Measurements from ENCODE around the gene FAM151B. TPM values are rescaled to one million over a fixed set of nuclear protein-coding genes. Genes with fewer than 3 reads are reported as not detected.
A peak's percentile ranks its signal among the peaks of the same experiment; 100 is the strongest.

Gene FAM151B
- total RNA-seq, 1 experiment from 2014 or later = 0.72 TPM

DNA sequence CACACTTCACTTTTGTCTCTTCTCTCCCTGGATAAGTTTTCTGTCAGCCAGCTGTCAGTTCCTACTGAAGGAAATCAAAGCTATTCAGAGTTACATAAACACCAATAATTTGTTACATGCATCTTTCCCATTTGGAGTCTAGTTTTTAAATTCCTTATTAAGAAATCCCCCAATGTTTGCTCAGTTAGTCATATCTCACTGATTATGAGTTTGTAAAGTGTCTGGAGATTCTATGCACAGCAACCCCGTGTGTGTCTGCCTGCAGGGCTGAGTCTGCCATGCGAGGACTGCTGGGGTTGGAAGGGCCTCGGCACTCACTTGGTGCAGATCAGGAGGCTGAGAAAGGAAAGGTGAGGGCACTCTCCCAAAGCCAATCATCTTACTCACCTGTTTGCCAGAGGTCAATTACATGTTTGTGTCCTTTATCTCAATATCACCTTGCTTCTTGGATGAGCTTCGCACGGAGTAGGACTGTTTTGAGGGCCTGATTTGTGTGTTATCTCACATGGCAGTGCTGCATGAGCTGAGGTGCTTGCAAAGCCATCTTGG lies 78.9 kb downstream of the FAM151B start:
- Mint-ChIP-seq H3K36me3 (ENCODE audit: insufficient read depth in 1 of 3, low read depth in 3 of 3) (peaks cover 0 to 1% (median 0%) of the 10 kb centered on the region in 3 experiments; a peak in 3 of 7 replicates), H3K27me3 (ENCODE audit: low read depth) (peaks cover 82% of the 10 kb centered on the region), H3K27ac (no peak overlapping the region), H3K4me3 (peak overlapping the region in 1 of 2 experiments; percentile 3; a peak in 1 of 5 replicates), H3K9me3 (peaks cover 0 to 2% of the 10 kb centered on the region in 2 experiments; a peak in 1 of 5 replicates), H3K4me1 (peaks cover 12 to 20% of the 10 kb centered on the region in 2 experiments)
- no peaks in the 10 kb centered on the region for H3K79me1 ChIP-seq (ENCODE audit: insufficient read depth, low read depth, low read length, poor library complexity, severe bottlenecking)
- H3K27me3 ChIP-seq (ENCODE audit: insufficient read depth, low read length) = peaks cover 9% of the 10 kb centered on the region; the same call in 1 of the 2 replicates
- H2AK5ac ChIP-seq (ENCODE audit: insufficient read length, low read length) = no peak overlapping the region
- no peak overlapping the region for H2BK20ac ChIP-seq (ENCODE audit: low read depth, low read length, poor library complexity, severe bottlenecking)
- no peaks in the 10 kb centered on the region for H3K9me3 ChIP-seq (ENCODE audit: control insufficient read depth, low read depth, low read length)
- H2BK12ac ChIP-seq (ENCODE audit: insufficient read length, low read depth, low read length) = no peak overlapping the region
- H4K91ac ChIP-seq (ENCODE audit: insufficient read length, low read depth, low read length) = no peak overlapping the region
- H2BK120ac ChIP-seq (ENCODE audit: low read depth, low read length, poor library complexity, severe bottlenecking) = no peak overlapping the region
- no peak overlapping the region for H3K56ac ChIP-seq (ENCODE audit: insufficient read length, low read depth, low read length)
- no peak overlapping the region for H4K8ac ChIP-seq (replicated peaks; ENCODE audit: insufficient read length, low read depth, low read length)
- H4K20me1 ChIP-seq (ENCODE audit: control insufficient read depth, insufficient read depth, insufficient read length) = no peaks in the 10 kb centered on the region
- no peak overlapping the region for H4K5ac ChIP-seq (ENCODE audit: insufficient read length, low read depth, low read length)
- H3K9ac ChIP-seq (ENCODE audit: extremely low read depth, insufficient read length, low read length) = no peak overlapping the region
- no peak overlapping the region for H3K27ac ChIP-seq (ENCODE audit: insufficient read length, low read depth, low read length)
- peaks cover 11% of the 10 kb centered on the region for H3K23me2 ChIP-seq (ENCODE audit: insufficient read length, low read depth, low read length, poor library complexity, severe bottlenecking)
- H3T11ph ChIP-seq (ENCODE audit: low read length) = no peak overlapping the region
- H3K18ac ChIP-seq (ENCODE audit: insufficient read length, low read depth, low read length) = no peak overlapping the region
- H3K79me2 ChIP-seq (ENCODE audit: insufficient read depth, low read length) = no peaks in the 10 kb centered on the region
- DNase-seq = no peak
- no peak overlapping the region for H2AFZ ChIP-seq (ENCODE audit: low read length)
- H3K4me1 ChIP-seq (ENCODE audit: insufficient read depth, low read length) = peaks cover 3% of the 10 kb centered on the region; the same call in 1 of the 2 replicates
- no peak overlapping the region for H3K14ac ChIP-seq (ENCODE audit: insufficient read depth, low read length)
- TF ChIP-seq, protein P1, sequence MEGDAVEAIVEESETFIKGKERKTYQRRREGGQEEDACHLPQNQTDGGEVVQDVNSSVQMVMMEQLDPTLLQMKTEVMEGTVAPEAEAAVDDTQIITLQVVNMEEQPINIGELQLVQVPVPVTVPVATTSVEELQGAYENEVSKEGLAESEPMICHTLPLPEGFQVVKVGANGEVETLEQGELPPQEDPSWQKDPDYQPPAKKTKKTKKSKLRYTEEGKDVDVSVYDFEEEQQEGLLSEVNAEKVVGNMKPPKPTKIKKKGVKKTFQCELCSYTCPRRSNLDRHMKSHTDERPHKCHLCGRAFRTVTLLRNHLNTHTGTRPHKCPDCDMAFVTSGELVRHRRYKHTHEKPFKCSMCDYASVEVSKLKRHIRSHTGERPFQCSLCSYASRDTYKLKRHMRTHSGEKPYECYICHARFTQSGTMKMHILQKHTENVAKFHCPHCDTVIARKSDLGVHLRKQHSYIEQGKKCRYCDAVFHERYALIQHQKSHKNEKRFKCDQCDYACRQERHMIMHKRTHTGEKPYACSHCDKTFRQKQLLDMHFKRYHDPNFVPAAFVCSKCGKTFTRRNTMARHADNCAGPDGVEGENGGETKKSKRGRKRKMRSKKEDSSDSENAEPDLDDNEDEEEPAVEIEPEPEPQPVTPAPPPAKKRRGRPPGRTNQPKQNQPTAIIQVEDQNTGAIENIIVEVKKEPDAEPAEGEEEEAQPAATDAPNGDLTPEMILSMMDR (conservative IDR thresholded peaks at IDR 0.05) = no peak
- H2BK15ac ChIP-seq (ENCODE audit: low read depth, low read length) = no peak overlapping the region
- no peak overlapping the region for H3K4ac ChIP-seq (ENCODE audit: low read depth, low read length)
- no CpG with 5 or more reads among the region's 5 CpGs for WGBS (ENCODE audit: extremely low coverage, insufficient read length, low lambda C conversion rate)
- H2BK5ac ChIP-seq (ENCODE audit: insufficient read length, low read length) = no peak overlapping the region
- H3K4me2 ChIP-seq (ENCODE audit: insufficient read depth, insufficient read length, low read length) = no peak overlapping the region
- H3K23ac ChIP-seq (ENCODE audit: insufficient read length, low read depth, low read length) = no peak overlapping the region
